GM18502 (cell line): Measurements from ENCODE around the gene RTL10.

ENCODE experiments used
- ATAC-seq: cut with Tn5 transposase; IDR thresholded peaks from one replicate; pipeline ENCODE4 v1.9.1; 2021; ENCODE audit warnings: mild to moderate bottlenecking; ENCODE audit not compliant: unreplicated experiment, poor library complexity

Gene RTL10

DNA sequence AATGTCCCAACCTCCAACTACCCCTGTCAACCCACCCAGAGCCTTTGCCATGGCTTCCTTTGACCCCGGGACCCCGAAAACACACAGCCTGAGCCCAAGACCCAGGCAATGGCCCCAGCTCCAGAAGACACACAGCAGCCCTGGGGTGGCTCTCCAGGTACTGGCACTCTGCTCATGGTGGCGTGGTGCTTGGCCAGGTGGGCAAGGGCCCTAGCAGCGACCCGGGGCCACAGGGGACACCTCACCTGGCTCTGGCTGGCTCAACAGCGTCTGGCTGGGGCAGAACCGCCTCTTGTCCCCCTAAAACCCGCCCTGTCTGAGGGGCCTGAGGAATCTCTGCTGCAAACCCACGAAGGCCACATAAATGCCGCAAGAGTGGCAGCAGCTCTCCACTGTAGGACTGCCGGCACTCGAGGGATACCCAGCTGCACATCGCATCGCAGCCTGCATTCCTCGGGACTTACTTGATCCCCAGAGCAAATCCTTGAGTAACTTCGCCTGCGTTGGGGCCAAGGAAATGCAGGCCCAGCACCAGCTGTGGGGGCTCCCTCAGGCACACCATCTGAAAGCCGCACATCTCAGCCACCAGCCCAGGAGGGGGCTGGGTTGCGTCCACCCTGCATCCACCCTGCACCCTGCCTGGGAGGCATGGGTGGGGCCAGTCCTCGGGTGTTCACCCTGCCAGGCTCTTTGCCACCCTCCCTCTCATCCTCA, 23.1 kb upstream of the RTL10 start:
- ATAC-seq, result no peak

GRCh38 chr22:19876941-19877625, 22.4 kb upstream of the RTL10 start:
- ATAC-seq, result no peak

GRCh38 chr22:19876314-19876940, 21.8 kb upstream of the RTL10 start:
- ATAC-seq, result no peak

GRCh38 chr22:19875531-19876313, 21.0 kb upstream of the RTL10 start:
- ATAC-seq, result no peak

- no peak for ATAC-seq
These were observed 20.4 kb upstream of the RTL10 start for GRCh38 chr22:19875061-19875530.

- ATAC-seq, result no peak
These were observed 19.8 kb upstream of the RTL10 start for GRCh38 chr22:19874307-19875060.

- no peak for ATAC-seq
These were observed 19.3 kb upstream of the RTL10 start for GRCh38 chr22:19873960-19874306.

DNA sequence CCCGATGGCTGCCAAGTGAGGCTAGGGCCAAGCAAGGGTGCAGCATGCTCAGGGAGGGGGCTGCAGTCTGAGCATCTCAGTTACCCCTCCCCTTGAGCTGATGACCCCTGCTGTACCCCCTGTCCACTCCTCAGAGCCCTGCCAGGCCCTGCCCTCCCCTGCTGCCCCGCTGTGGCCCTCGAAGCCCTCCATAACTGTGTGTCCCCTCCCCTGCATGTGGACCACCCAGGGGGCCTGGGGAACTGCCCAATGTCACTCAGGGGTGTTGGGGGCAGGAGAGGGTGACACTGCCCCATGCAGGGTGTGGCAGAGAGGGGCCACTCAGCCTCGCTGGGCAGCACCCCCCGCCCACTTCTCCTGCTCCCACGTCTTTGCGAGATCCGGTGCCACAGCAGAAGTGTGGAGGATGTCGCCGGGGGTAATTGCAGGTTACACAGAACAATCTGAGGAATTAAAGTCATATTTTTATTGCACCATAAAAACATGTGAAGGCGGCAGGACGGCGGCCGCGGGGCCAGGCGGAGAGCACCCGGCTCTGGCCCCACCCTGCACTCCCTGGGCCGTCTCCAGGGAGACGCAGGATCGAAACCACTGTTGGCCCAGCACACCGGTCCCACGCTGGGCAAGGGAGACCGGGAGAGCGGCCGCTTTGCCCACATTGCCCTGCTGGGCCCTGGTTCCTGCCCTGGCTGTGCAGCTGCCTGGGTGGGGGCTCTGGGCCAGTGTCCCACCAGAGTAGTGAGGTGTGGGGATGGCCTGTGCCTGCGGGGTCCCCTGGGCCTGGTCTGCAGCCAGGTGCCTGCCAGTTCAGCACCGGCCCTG, 18.7 kb upstream of the RTL10 start:
- ATAC-seq, result no peak

- no peak for ATAC-seq
These were observed 18.1 kb upstream of the RTL10 start for GRCh38 chr22:19872779-19873137.

GRCh38 chr22:19871845-19872778, 17.4 kb upstream of the RTL10 start:
- no peak for ATAC-seq

GRCh38 chr22:19871023-19871844, 16.6 kb upstream of the RTL10 start:
- no peak for ATAC-seq

DNA sequence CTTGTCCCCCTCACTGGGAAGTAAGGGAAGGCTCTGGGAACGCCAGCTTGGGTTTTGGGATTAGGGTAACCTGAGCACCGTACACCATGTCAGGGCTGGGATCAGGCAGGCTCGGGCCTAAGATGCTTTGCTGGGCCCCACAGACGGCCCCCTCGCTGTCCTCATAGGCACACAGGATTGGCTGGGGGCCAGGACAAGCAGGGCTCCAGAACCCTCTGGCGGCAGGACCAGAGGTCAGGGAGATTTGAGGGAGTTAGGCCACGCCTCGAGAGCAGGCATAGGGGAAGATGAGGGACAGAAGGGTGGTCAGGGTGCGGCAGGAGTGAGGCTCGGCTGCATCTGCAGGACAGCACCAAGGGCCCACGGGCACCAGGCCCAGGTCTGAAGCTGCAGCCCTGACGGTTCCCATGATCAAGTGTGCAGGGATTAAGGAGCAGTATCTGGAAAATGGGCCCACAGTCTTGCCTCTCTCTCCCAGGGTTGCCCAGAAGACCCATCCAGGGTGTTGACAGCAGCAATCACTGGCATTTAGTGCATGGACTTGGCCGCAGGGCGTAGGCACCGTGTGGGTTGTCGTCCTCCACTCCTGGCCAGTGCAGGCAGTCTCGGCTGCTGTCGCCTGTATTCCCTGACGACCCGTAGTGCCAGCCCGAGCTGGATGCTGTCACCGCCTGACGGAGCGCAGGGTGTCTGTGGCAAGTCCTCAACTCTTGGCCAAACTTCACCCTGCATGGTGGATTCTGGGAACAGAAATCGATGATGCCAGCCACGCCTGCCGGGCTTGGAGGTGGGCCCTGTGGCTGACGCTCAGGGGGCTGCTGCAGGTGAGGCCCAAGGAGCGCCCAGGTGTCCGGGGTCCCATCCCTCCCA, 15.7 kb upstream of the RTL10 start:
- ATAC-seq, result no peak

GRCh38 chr22:19869497-19870152, 15.0 kb upstream of the RTL10 start:
- ATAC-seq, result no peak

DNA sequence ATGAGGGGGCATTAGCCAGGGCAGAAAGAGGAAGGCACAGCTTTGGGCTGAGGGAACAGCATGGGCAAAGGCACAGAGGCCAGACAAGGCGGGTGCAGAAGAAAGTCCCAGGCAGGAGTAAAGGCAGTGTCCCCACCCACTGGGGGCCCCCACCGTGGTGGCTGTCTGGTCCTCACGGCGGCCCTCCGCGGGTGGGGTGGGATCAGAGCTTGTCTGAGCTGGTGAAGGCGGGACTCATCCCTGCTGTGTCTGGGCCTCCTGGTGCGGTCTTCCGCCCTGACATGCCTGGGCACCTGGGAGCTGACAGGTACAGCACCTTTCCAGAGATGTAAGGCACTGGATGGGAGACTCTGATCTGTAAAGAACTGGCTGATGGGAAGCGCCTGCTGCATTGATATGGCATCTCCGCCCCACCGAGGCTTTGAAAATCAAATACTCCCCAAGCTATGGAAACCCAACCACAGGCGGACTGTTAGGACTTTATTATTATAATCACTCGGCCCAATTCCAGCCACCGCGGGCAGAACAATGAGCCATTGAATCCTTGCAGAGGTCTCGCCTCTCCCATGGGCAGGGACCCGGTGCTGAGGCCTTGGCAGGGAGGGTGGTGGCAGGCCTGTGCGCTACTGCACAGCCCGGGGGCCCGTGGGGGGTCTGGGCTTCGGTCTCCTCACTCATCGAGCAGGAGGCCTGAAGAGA, 14.2 kb upstream of the RTL10 start:
- no peak for ATAC-seq

GRCh38 chr22:19868333-19868732, 13.7 kb upstream of the RTL10 start:
- no peak for ATAC-seq
